Measurements from ENCODE around the gene TSHZ2.
A peak's percentile ranks its signal among the peaks of the same experiment; 100 is the strongest.
"Not testable (repeated sequence)": the region's sequence is repeated elsewhere in the genome, so short reads cannot be mapped to it uniquely, and the experiment has no call there.

The TSHZ2 gene

GRCh38 chr20:53399592-53400335 is 427.6 kb downstream of the TSHZ2 start:
- no peak for DNase-seq

- no peak for DNase-seq
Observed at GRCh38 chr20:53402233-53403005, 430.3 kb downstream of the TSHZ2 start.

GRCh38 chr20:53403029-53403428 is 430.9 kb downstream of the TSHZ2 start:
- no peak for DNase-seq

- DNase-seq: no peak
Observed at GRCh38 chr20:53405139-53405538, 433.0 kb downstream of the TSHZ2 start.

GRCh38 chr20:53406580-53406979 is 434.4 kb downstream of the TSHZ2 start:
- no peak for DNase-seq

- DNase-seq: no peak
Observed at GRCh38 chr20:53408691-53409446, 436.7 kb downstream of the TSHZ2 start.

- no peak for DNase-seq
Observed at GRCh38 chr20:53409447-53409717, 437.2 kb downstream of the TSHZ2 start.

- DNase-seq: no peak
Observed at GRCh38 chr20:53411129-53411528, 439.0 kb downstream of the TSHZ2 start.

GRCh38 chr20:53411891-53412290 is 439.7 kb downstream of the TSHZ2 start:
- no peak for DNase-seq

- no peak for DNase-seq
Observed at GRCh38 chr20:53412577-53413185, 440.5 kb downstream of the TSHZ2 start.

GRCh38 chr20:53413186-53413631 is 441.1 kb downstream of the TSHZ2 start:
- DNase-seq: peak; percentile 34

- DNase-seq: not testable (repeated sequence)
Observed at GRCh38 chr20:53413845-53414244, 441.7 kb downstream of the TSHZ2 start.

GRCh38 chr20:53419693-53420460 is 447.7 kb downstream of the TSHZ2 start:
- no peak for DNase-seq

GRCh38 chr20:53421343-53421742 is 449.2 kb downstream of the TSHZ2 start:
- no peak for DNase-seq

GRCh38 chr20:53422039-53422438 is 449.9 kb downstream of the TSHZ2 start:
- no peak for DNase-seq

- DNase-seq: no peak
Observed at GRCh38 chr20:53423587-53424146, 451.5 kb downstream of the TSHZ2 start.

- no peak for DNase-seq
Observed at GRCh38 chr20:53425481-53425880, 453.3 kb downstream of the TSHZ2 start.

GRCh38 chr20:53425941-53426340 is 453.8 kb downstream of the TSHZ2 start:
- no peak for DNase-seq

GRCh38 chr20:53426766-53427312 is 454.7 kb downstream of the TSHZ2 start:
- DNase-seq: no peak

GRCh38 chr20:53427951-53428350 is 455.8 kb downstream of the TSHZ2 start:
- no peak for DNase-seq

GRCh38 chr20:53428588-53428987 is 456.4 kb downstream of the TSHZ2 start:
- no peak for DNase-seq

GRCh38 chr20:53428996-53429395 is 456.8 kb downstream of the TSHZ2 start:
- no peak for DNase-seq

All from stimulated activated CD4-positive, alpha-beta T cell treated with anti-CD3 and anti-CD28 coated beads, Interleukin-12 subunit alpha, Interleukin-12 subunit beta, amount 100 ng/mL, for 4 hours (primary cell).